SU-DHL-6 (cell line): ENCODE data around the gene VAT1L.

Experiments used
- H2AFZ ChIP-seq: fragments of 200-600 bp; sonication (generic); 2 replicates; pipeline ENCODE4 v1.6.1; 2014; ENCODE audit warnings: low read depth, mild to moderate bottlenecking, moderate library complexity, mixed read lengths, antibody characterized with exemption, low read length; ENCODE audit not compliant: severe bottlenecking
- H3F3A ChIP-seq: fragments of 200-600 bp; shearing (Covaris generic); 2 replicates; pipeline ENCODE4 v1.6.0; 2016; ENCODE audit warnings: antibody characterized with exemption, mild to moderate bottlenecking; ENCODE audit not compliant: insufficient read depth
- H3K27ac ChIP-seq: fragments of 200-600 bp; sonication (generic); 2 replicates; pipeline ENCODE4 v1.5.1; 2016; ENCODE audit warnings: low read depth, mild to moderate bottlenecking, low read length, moderate library complexity, mixed read lengths
- H3K27me3 ChIP-seq: fragments of 200-600 bp; sonication (generic), shearing (Covaris generic); 2 replicates; pipeline ENCODE4 v1.6.0; 2014; ENCODE audit warnings: mild to moderate bottlenecking, low read length
- H3K36me3 ChIP-seq: fragments of 200-600 bp; sonication (generic); 2 replicates; pipeline ENCODE4 v1.6.1; 2014; ENCODE audit warnings: mild to moderate bottlenecking, low read length, mixed read lengths
- H3K4me2 ChIP-seq: fragments of 300-600, 200-600 bp; shearing (Covaris generic), sonication (generic); 2 replicates; pipeline ENCODE4 v1.6.0; 2014; ENCODE audit warnings: low read length, low read depth, mild to moderate bottlenecking; ENCODE audit not compliant: poor library complexity, severe bottlenecking
- H3K4me3 ChIP-seq: fragments of 200-600 bp; sonication (generic); 2 replicates; pipeline ENCODE4 v1.5.1; 2014; ENCODE audit warnings: antibody characterized with exemption, low read length, mild to moderate bottlenecking, mixed read lengths; ENCODE audit not compliant: insufficient read depth, poor library complexity, severe bottlenecking
- H3K79me2 ChIP-seq: fragments of 200-600 bp; sonication (generic); 2 replicates; pipeline ENCODE4 v1.6.1; 2014; ENCODE audit warnings: mild to moderate bottlenecking, low read length, moderate library complexity; ENCODE audit not compliant: insufficient read depth
- H3K9ac ChIP-seq: fragments of 200-600 bp; sonication (generic); 2 replicates; pipeline ENCODE4 v1.7.0; 2014; ENCODE audit warnings: mild to moderate bottlenecking, low read length
- H3K9me2 ChIP-seq: fragments of 200-600 bp; sonication (generic); replicated peaks from 2 replicates; pipeline ENCODE4 v1.6.1; 2014; ENCODE audit warnings: low read length; ENCODE audit not compliant: insufficient read depth
- H3K9me3 ChIP-seq: fragments of 200-600 bp; sonication (generic); 2 replicates; pipeline ENCODE4 v1.6.1; 2014; ENCODE audit warnings: low read length, mixed read lengths; ENCODE audit not compliant: insufficient read depth
- H4K20me1 ChIP-seq: fragments of 200-600 bp; sonication (generic); 2 replicates; pipeline ENCODE4 v1.6.1; 2014; ENCODE audit warnings: low read depth, mild to moderate bottlenecking, antibody characterized with exemption, low read length, moderate library complexity, mixed read lengths
- EZH2phosphoT487 ChIP-seq: fragments of 200-600 bp; sonication (generic), shearing (Covaris generic); conservative IDR thresholded peaks from 2 replicates; pipeline ENCODE4 v1.6.1; 2018; ENCODE audit warnings: mild to moderate bottlenecking, antibody characterized with exemption, low read length, moderate library complexity, mixed read lengths
- TF ChIP-seq, protein P1 (sequence below): fragments of 200-600 bp; sonication (generic); IDR thresholded peaks from one replicate; pipeline ENCODE4 v1.5.1; 2017; ENCODE audit warnings: antibody characterized with exemption, mild to moderate bottlenecking, low read length, moderate library complexity; ENCODE audit not compliant: insufficient read depth, poor library complexity, severe bottlenecking

Gene VAT1L

DNA sequence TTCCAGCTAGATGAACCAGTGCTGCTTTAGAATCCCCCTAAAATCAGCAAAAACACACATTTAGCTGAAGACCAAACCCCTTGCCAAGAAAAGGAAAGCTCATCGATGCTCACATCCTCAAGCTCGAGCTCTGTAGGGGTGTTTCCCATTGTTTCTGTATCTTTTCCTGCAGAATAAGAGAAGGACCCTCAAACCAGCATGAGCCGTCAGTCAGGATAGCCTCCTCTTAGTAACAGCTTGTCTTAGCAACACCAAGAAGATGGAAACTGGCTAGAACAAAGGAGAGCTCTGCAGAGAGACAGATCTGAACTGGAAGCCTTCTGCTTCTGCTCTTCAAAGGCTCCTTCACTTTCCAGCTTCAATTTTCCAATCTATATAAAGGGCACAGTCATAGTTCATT, 32.0 kb downstream of the VAT1L start:
- no peak for TF ChIP-seq EZH2phosphoT487
- TF ChIP-seq, protein P1, sequence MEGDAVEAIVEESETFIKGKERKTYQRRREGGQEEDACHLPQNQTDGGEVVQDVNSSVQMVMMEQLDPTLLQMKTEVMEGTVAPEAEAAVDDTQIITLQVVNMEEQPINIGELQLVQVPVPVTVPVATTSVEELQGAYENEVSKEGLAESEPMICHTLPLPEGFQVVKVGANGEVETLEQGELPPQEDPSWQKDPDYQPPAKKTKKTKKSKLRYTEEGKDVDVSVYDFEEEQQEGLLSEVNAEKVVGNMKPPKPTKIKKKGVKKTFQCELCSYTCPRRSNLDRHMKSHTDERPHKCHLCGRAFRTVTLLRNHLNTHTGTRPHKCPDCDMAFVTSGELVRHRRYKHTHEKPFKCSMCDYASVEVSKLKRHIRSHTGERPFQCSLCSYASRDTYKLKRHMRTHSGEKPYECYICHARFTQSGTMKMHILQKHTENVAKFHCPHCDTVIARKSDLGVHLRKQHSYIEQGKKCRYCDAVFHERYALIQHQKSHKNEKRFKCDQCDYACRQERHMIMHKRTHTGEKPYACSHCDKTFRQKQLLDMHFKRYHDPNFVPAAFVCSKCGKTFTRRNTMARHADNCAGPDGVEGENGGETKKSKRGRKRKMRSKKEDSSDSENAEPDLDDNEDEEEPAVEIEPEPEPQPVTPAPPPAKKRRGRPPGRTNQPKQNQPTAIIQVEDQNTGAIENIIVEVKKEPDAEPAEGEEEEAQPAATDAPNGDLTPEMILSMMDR: no peak
- Histone ChIP-seq H3K9ac (no peak overlapping the region), H3K9me3 (no peaks in the 10 kb centered on the region), H3K79me2 (no peaks in the 10 kb centered on the region), H3K4me2 (no peak overlapping the region), H3K4me3 (no peak overlapping the region), H2AFZ (no peak overlapping the region), H4K20me1 (no peaks in the 10 kb centered on the region), H3K27me3 (no peaks in the 10 kb centered on the region), H3K9me2 (no peaks in the 10 kb centered on the region), H3K36me3 (no peaks in the 10 kb centered on the region), H3F3A (no peaks in the 10 kb centered on the region), H3K27ac (no peak overlapping the region)

DNA sequence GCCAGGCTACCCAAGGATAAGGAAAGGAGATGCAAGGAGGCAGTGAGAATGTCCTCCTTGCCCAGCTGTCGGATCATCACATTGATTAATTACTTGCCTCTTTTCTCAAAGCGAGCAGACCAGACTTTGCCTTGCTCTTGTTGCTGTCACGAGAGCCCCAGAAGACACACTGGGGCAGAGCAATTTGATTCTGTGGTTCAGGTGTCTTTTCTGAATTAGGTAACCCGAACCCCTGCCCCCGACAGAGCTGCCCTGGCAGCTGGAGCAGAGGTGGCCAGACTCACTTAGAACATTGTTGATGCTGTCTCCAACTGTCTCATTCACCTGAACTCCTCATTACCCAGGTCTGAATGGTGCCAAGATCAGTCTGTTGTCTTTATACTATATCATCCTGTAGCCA, 34.3 kb downstream of the VAT1L start:
- Histone ChIP-seq H3K79me2 (no peaks in the 10 kb centered on the region), H3K36me3 (no peaks in the 10 kb centered on the region), H3K27me3 (no peaks in the 10 kb centered on the region), H3K4me3 (no peak overlapping the region), H3K9ac (no peak overlapping the region), H3K27ac (no peak overlapping the region), H4K20me1 (no peaks in the 10 kb centered on the region), H3K9me2 (no peaks in the 10 kb centered on the region), H3K9me3 (no peaks in the 10 kb centered on the region), H3K4me2 (no peak overlapping the region), H3F3A (no peaks in the 10 kb centered on the region), H2AFZ (no peak overlapping the region)
- TF ChIP-seq, protein P1: no peak
- TF ChIP-seq EZH2phosphoT487: no peak

DNA sequence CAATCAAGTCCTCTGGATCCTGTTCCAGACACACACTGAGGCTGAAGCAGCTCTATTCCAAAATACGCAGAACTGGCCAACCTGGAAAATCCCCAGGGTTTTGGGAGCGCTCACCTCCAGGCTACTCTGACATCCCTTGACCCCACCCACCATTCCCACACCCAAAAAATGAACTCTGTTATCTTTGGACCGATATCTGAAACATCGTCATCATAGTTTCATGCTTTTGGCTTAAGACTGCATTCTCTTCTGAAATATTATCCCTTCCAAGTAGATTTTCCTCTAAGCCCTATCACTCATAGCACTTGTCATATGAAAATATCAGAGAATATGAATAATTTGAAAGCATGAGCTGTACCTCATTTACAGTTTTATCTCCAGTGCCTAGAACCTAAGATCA, 34.7 kb downstream of the VAT1L start:
- Histone ChIP-seq H3K79me2 (no peaks in the 10 kb centered on the region), H3K9me2 (no peaks in the 10 kb centered on the region), H3F3A (no peaks in the 10 kb centered on the region), H3K27me3 (no peaks in the 10 kb centered on the region), H3K27ac (no peak overlapping the region), H3K9ac (no peak overlapping the region), H4K20me1 (no peaks in the 10 kb centered on the region), H3K9me3 (no peaks in the 10 kb centered on the region), H3K4me3 (no peak overlapping the region), H3K36me3 (no peaks in the 10 kb centered on the region), H2AFZ (no peak overlapping the region), H3K4me2 (no peak overlapping the region)
- TF ChIP-seq, protein P1: no peak

DNA sequence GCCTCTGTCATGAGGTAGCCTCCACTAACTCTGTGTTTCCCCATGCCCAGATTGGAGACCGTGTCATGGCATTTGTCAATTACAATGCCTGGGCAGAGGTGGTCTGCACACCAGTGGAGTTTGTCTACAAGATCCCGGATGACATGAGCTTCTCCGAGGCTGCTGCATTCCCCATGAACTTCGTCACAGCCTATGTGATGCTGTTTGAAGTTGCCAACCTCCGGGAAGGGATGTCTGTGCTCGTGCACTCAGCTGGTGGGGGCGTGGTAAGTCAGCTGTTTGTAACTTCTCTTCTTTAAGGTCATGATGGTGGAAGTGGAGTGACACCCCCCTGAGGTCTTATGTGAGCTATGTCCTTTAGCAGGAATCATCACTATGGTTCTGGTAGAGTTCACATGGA, 36.8 kb downstream of the VAT1L start:
- Histone ChIP-seq H3K27ac (no peak overlapping the region), H3K9me2 (no peaks in the 10 kb centered on the region), H3K79me2 (no peaks in the 10 kb centered on the region), H3F3A (no peaks in the 10 kb centered on the region), H4K20me1 (no peaks in the 10 kb centered on the region), H3K9ac (no peak overlapping the region), H3K4me2 (no peak overlapping the region), H3K9me3 (no peaks in the 10 kb centered on the region), H3K36me3 (no peaks in the 10 kb centered on the region), H3K27me3 (no peaks in the 10 kb centered on the region), H2AFZ (no peak overlapping the region), H3K4me3 (no peak overlapping the region)
- no peak for TF ChIP-seq EZH2phosphoT487
- TF ChIP-seq, protein P1: no peak
